ENCODE measurements around the gene PPP2R2C. TPM values are rescaled to one million over a fixed set of nuclear protein-coding genes. Genes with fewer than 3 reads are reported as not detected.

Gene PPP2R2C
- polyA plus RNA-seq, 1 donor from 2014 or later, result 34.4 TPM

GRCh38 chr4:6340446-6341015, 131.9 kb downstream of the PPP2R2C start:
- Histone ChIP-seq H4K20me1 (ENCODE audit: insufficient read depth) (no peaks in the 10 kb centered on the region), H3K4me2 (ENCODE audit: low read length) (no peak overlapping the region), H3K4me3 (ENCODE audit: low read length) (no peak overlapping the region), H3K27me3 (ENCODE audit: insufficient read depth, low read depth, low read length) (no peaks in the 10 kb centered on the region), H3K27ac (ENCODE audit: low read length) (no peak overlapping the region), H3K36me3 (ENCODE audit: insufficient read depth, low read length) (no peaks in the 10 kb centered on the region), H3K9me3 (ENCODE audit: low read length) (peaks cover 5% of the 10 kb centered on the region), H3F3A (ENCODE audit: insufficient read depth, low read length, poor library complexity, severe bottlenecking) (peaks cover 4% of the 10 kb centered on the region), H3K9ac (ENCODE audit: low read length) (no peak overlapping the region), H2AFZ (ENCODE audit: low read depth, low read length) (no peak overlapping the region), H3K79me2 (replicated peaks; ENCODE audit: insufficient read depth, low read length) (no peaks in the 10 kb centered on the region), H3K9me2 (ENCODE audit: insufficient read depth, low read length) (no peaks in the 10 kb centered on the region)
- TF ChIP-seq EZH2 (IDR thresholded peaks at IDR 0.05; ENCODE audit: borderline replicate concordance, insufficient read depth, low read length, poor library complexity, severe bottlenecking), result no peak
- TF ChIP-seq POLR2AphosphoS5 (IDR thresholded peaks at IDR 0.05), result no peak
- TF ChIP-seq, protein P1, sequence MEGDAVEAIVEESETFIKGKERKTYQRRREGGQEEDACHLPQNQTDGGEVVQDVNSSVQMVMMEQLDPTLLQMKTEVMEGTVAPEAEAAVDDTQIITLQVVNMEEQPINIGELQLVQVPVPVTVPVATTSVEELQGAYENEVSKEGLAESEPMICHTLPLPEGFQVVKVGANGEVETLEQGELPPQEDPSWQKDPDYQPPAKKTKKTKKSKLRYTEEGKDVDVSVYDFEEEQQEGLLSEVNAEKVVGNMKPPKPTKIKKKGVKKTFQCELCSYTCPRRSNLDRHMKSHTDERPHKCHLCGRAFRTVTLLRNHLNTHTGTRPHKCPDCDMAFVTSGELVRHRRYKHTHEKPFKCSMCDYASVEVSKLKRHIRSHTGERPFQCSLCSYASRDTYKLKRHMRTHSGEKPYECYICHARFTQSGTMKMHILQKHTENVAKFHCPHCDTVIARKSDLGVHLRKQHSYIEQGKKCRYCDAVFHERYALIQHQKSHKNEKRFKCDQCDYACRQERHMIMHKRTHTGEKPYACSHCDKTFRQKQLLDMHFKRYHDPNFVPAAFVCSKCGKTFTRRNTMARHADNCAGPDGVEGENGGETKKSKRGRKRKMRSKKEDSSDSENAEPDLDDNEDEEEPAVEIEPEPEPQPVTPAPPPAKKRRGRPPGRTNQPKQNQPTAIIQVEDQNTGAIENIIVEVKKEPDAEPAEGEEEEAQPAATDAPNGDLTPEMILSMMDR (IDR thresholded peaks at IDR 0.05; ENCODE audit: poor library complexity, severe bottlenecking), result no peak
- TF ChIP-seq SMC3 (conservative IDR thresholded peaks at IDR 0.05; ENCODE audit: poor library complexity), result no peak
- TF ChIP-seq TAF1 (IDR thresholded peaks at IDR 0.05; ENCODE audit: low read depth), result no peak
- TF ChIP-seq MXI1 (conservative IDR thresholded peaks at IDR 0.05; ENCODE audit: poor library complexity, severe bottlenecking), result no peak
- TF ChIP-seq RAD21 (conservative IDR thresholded peaks at IDR 0.05), result no peak
- TF ChIP-seq, protein P2, sequence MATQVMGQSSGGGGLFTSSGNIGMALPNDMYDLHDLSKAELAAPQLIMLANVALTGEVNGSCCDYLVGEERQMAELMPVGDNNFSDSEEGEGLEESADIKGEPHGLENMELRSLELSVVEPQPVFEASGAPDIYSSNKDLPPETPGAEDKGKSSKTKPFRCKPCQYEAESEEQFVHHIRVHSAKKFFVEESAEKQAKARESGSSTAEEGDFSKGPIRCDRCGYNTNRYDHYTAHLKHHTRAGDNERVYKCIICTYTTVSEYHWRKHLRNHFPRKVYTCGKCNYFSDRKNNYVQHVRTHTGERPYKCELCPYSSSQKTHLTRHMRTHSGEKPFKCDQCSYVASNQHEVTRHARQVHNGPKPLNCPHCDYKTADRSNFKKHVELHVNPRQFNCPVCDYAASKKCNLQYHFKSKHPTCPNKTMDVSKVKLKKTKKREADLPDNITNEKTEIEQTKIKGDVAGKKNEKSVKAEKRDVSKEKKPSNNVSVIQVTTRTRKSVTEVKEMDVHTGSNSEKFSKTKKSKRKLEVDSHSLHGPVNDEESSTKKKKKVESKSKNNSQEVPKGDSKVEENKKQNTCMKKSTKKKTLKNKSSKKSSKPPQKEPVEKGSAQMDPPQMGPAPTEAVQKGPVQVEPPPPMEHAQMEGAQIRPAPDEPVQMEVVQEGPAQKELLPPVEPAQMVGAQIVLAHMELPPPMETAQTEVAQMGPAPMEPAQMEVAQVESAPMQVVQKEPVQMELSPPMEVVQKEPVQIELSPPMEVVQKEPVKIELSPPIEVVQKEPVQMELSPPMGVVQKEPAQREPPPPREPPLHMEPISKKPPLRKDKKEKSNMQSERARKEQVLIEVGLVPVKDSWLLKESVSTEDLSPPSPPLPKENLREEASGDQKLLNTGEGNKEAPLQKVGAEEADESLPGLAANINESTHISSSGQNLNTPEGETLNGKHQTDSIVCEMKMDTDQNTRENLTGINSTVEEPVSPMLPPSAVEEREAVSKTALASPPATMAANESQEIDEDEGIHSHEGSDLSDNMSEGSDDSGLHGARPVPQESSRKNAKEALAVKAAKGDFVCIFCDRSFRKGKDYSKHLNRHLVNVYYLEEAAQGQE (IDR thresholded peaks at IDR 0.05; ENCODE audit: borderline replicate concordance), result no peak
- TF ChIP-seq EP300 (conservative IDR thresholded peaks at IDR 0.05; ENCODE audit: poor library complexity, severe bottlenecking), result no peak

- Histone ChIP-seq H3K9ac (ENCODE audit: low read length) (no peak overlapping the region), H3K27me3 (ENCODE audit: insufficient read depth, low read depth, low read length) (no peaks in the 10 kb centered on the region), H3K27ac (ENCODE audit: low read length) (no peak overlapping the region)
Measured at GRCh38 chr4:6339818-6340445, 132.5 kb downstream of the PPP2R2C start.

More at GRCh38 chr4:6339818-6340445, 132.5 kb downstream of the PPP2R2C start:
- no peaks in the 10 kb centered on the region for H3K9me3 ChIP-seq (ENCODE audit: low read length)
- no peak overlapping the region for H2AFZ ChIP-seq (ENCODE audit: low read depth, low read length)
- no peaks in the 10 kb centered on the region for H3K9me2 ChIP-seq (ENCODE audit: insufficient read depth, low read length)
- H3K4me3 ChIP-seq (ENCODE audit: low read length), result no peak overlapping the region
- H3K79me2 ChIP-seq (replicated peaks; ENCODE audit: insufficient read depth, low read length), result no peaks in the 10 kb centered on the region
- no peak for TF ChIP-seq EZH2 (IDR thresholded peaks at IDR 0.05; ENCODE audit: borderline replicate concordance, insufficient read depth, low read length, poor library complexity, severe bottlenecking)
- TF ChIP-seq EP300 (conservative IDR thresholded peaks at IDR 0.05; ENCODE audit: poor library complexity, severe bottlenecking), result no peak
- TF ChIP-seq POLR2AphosphoS5 (IDR thresholded peaks at IDR 0.05), result no peak
- TF ChIP-seq, protein P1 (IDR thresholded peaks at IDR 0.05; ENCODE audit: poor library complexity, severe bottlenecking), result no peak
- no peak for TF ChIP-seq TAF1 (IDR thresholded peaks at IDR 0.05; ENCODE audit: low read depth)
- no peak for TF ChIP-seq MXI1 (conservative IDR thresholded peaks at IDR 0.05; ENCODE audit: poor library complexity, severe bottlenecking)
- no peak for TF ChIP-seq RAD21 (conservative IDR thresholded peaks at IDR 0.05)
- TF ChIP-seq, protein P2 (IDR thresholded peaks at IDR 0.05; ENCODE audit: borderline replicate concordance), result no peak
- no peak for TF ChIP-seq SMC3 (conservative IDR thresholded peaks at IDR 0.05; ENCODE audit: poor library complexity)
- H3K36me3 ChIP-seq (ENCODE audit: insufficient read depth, low read length), result no peaks in the 10 kb centered on the region
- no peaks in the 10 kb centered on the region for H4K20me1 ChIP-seq (ENCODE audit: insufficient read depth)
- no peak overlapping the region for H3K4me2 ChIP-seq (ENCODE audit: low read length)
- H3F3A ChIP-seq (ENCODE audit: insufficient read depth, low read length, poor library complexity, severe bottlenecking), result peaks cover 4% of the 10 kb centered on the region
